Calu3 (cell line): ENCODE results near the gene GRAMD1B. TPM values are rescaled to one million over a fixed set of nuclear protein-coding genes. Genes with fewer than 3 reads are reported as not detected.

ENCODE experiments used
- BruUV-seq: library from RNA; stranded (reverse); fragments of 400-500 nt; replicated peaks from 2 replicates; lab custom pipeline; 2021; lab: Mats Ljungman, UMichigan
- CTCF ChIA-PET: fragments of 300-600 bp; sonication (Branson Sonifier 250); formaldehyde crosslinking; loops from one replicate; lab custom pipeline; 2022; ENCODE audit warnings: antibody characterized with exemption; lab: Charles Lee
- DNase-seq: peaks from one replicate; pipeline ENCODE4 v3.0.0; 2022
- H3K27ac Mint-ChIP-seq: one replicate; pipeline ENCODE4 v1.8.0; 2022; ENCODE audit warnings: mixed read lengths; ENCODE audit not compliant: unreplicated experiment
- H3K27me3 Mint-ChIP-seq: one replicate; pipeline ENCODE4 v1.8.0; 2022; ENCODE audit warnings: mixed read lengths; ENCODE audit not compliant: unreplicated experiment
- H3K36me3 Mint-ChIP-seq: one replicate; pipeline ENCODE4 v1.8.0; 2022; ENCODE audit warnings: mild to moderate bottlenecking, moderate library complexity, mixed read lengths; ENCODE audit not compliant: insufficient read depth, unreplicated experiment
- H3K4me1 Mint-ChIP-seq: one replicate; pipeline ENCODE4 v1.8.0; 2022; ENCODE audit warnings: mild to moderate bottlenecking, low read depth, mixed read lengths; ENCODE audit not compliant: unreplicated experiment
- H3K4me3 Mint-ChIP-seq: one replicate; pipeline ENCODE4 v1.8.0; 2022; ENCODE audit warnings: mild to moderate bottlenecking, low read depth, moderate library complexity, mixed read lengths; ENCODE audit not compliant: unreplicated experiment
- H3K9me3 Mint-ChIP-seq: one replicate; pipeline ENCODE4 v1.8.0; 2022; ENCODE audit warnings: low read depth, mixed read lengths; ENCODE audit not compliant: unreplicated experiment
- intact Hi-C: fragments of 100-400 bp; cut with micrococcal nuclease; formaldehyde crosslinking; loops from one replicate; pipeline ENCODE4 v1.10.0; 2022; ENCODE audit not compliant: unreplicated experiment
- total RNA-seq: library from RNA; stranded (reverse); gene quantifications from 2 replicates; pipeline ENCODE4 v1.2.3, GENCODE V29; 2022
- TF ChIP-seq, protein P1 (sequence below): fragments of 200-600 bp; IDR thresholded peaks from one replicate; pipeline ENCODE4 v1.8.0; 2022; ENCODE audit warnings: antibody characterized with exemption; ENCODE audit not compliant: unreplicated experiment

The GRAMD1B gene
- total RNA-seq, 1 experiment from 2014 or later, result 5.9 TPM

- Mint-ChIP-seq H3K4me1 (no peaks in the 10 kb centered on the region), H3K4me3 (no peak overlapping the region), H3K27me3 (peaks cover 57% of the 10 kb centered on the region), H3K36me3 (no peaks in the 10 kb centered on the region), H3K9me3 (no peaks in the 10 kb centered on the region), H3K27ac (no peak overlapping the region)
- intact Hi-C loops, result loop anchor here (5.0 kb wide), 1 partner anchor 367 kb away; no protein-coding TSS in a partner anchor
- TF ChIP-seq, protein P1, sequence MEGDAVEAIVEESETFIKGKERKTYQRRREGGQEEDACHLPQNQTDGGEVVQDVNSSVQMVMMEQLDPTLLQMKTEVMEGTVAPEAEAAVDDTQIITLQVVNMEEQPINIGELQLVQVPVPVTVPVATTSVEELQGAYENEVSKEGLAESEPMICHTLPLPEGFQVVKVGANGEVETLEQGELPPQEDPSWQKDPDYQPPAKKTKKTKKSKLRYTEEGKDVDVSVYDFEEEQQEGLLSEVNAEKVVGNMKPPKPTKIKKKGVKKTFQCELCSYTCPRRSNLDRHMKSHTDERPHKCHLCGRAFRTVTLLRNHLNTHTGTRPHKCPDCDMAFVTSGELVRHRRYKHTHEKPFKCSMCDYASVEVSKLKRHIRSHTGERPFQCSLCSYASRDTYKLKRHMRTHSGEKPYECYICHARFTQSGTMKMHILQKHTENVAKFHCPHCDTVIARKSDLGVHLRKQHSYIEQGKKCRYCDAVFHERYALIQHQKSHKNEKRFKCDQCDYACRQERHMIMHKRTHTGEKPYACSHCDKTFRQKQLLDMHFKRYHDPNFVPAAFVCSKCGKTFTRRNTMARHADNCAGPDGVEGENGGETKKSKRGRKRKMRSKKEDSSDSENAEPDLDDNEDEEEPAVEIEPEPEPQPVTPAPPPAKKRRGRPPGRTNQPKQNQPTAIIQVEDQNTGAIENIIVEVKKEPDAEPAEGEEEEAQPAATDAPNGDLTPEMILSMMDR, result no peak
- DNase-seq, result no peak
- CTCF ChIA-PET, result interaction anchor here (0.6 to 1.5 kb wide), 4 partner anchors 10 to 218 kb away, joined by 3 to 36 read pairs (median 5); no protein-coding TSS in a partner anchor
- BruUV-seq, result no TSS peak
Measured at GRCh38 chr11:123479048-123479837, 49.2 kb downstream of the GRAMD1B start.

- TF ChIP-seq, protein P1, result no peak
- CTCF ChIA-PET, result no interaction called here
- no peak overlapping the region for H3K4me3 Mint-ChIP-seq
- H3K4me1 Mint-ChIP-seq, result no peaks in the 10 kb centered on the region
- intact Hi-C loops, result no loop called here
- H3K27ac Mint-ChIP-seq, result no peak overlapping the region
- BruUV-seq, result no TSS peak
- H3K27me3 Mint-ChIP-seq, result peaks cover 68% of the 10 kb centered on the region
- no peaks in the 10 kb centered on the region for H3K9me3 Mint-ChIP-seq
- H3K36me3 Mint-ChIP-seq, result no peaks in the 10 kb centered on the region
- no peak for DNase-seq
Measured at GRCh38 chr11:123480290-123480815, 50.3 kb downstream of the GRAMD1B start.

DNA sequence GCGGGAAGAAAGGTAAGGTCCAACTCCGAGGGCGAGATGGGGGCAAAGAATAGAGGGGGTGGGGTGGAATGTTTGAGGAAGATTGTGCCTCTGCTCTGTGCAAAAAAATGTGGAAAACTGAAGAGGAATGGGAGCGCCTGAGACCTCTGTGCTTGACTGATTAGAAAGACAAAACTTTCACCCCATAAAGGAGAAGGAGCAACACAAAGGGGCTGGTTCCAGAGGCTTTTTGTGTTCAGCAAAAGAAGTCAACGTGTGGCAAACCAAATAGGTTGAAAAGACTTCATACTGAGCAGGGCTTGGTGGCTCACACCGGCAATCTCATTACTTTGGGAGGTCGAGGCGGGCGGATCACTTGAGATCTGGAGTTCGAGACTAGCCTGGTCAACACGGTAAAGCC is 50.8 kb downstream of the GRAMD1B start:
- no peak overlapping the region for H3K27ac Mint-ChIP-seq
- intact Hi-C loops, result no loop called here
- no peak for DNase-seq
- TF ChIP-seq, protein P1, result no peak
- H3K4me1 Mint-ChIP-seq, result no peaks in the 10 kb centered on the region
- H3K9me3 Mint-ChIP-seq, result no peaks in the 10 kb centered on the region
- H3K27me3 Mint-ChIP-seq, result peaks cover 69% of the 10 kb centered on the region
- no TSS peak for BruUV-seq
- H3K4me3 Mint-ChIP-seq, result no peak overlapping the region
- no peaks in the 10 kb centered on the region for H3K36me3 Mint-ChIP-seq
- CTCF ChIA-PET, result no interaction called here

DNA sequence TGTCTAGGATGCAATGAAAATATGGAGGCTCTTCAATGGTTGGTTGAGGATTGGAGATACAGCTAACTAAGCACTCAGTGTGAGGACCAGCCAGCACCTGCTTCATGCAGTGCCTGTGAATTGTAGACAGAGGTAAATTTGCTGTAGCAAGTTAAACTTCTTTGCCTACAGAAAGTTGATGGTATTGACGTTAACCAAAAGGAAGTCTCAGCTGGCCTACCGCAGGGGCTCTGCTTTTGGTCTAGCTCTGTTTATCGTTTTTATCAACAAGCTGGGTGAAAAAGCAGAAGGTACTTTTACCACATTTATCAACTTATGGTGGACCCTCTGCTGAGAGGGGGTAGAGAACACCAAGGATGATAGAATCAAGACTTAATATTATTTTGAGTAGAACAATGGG is 51.6 kb downstream of the GRAMD1B start:
- no TSS peak for BruUV-seq
- Mint-ChIP-seq H3K9me3 (no peaks in the 10 kb centered on the region), H3K27ac (no peak overlapping the region), H3K27me3 (peaks cover 69% of the 10 kb centered on the region), H3K4me3 (no peak overlapping the region), H3K36me3 (no peaks in the 10 kb centered on the region), H3K4me1 (no peaks in the 10 kb centered on the region)
- intact Hi-C loops, result no loop called here
- no peak for DNase-seq
- TF ChIP-seq, protein P1, result no peak
- CTCF ChIA-PET, result no interaction called here
